ENCODE measurements around the gene ARHGEF4.
A peak's percentile ranks its signal among the peaks of the same experiment; 100 is the strongest.
"Not testable (repeated sequence)": the region's sequence is repeated elsewhere in the genome, so short reads cannot be mapped to it uniquely, and the experiment has no call there.

Gene ARHGEF4

DNA sequence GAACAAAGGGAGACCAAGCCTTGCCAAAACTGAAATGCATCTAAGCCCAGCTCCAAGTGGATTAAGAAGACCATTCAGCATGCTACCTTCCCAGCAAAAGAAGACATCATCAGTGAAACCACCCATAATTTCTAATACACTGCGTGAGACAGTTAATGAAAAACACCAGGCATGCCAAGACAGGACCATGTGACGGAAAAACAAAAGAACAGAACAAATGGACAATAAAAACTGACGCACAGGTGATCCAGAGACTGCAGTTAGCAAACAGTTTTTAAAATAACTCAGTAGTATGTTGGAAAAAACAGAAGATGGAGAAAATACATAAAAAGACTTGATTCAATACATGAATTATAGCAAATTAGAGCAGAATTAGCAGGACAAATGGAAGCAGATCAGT, 241.3 kb downstream of the ARHGEF4 start:
- no peak overlapping the region for H3K4me3 ChIP-seq (ENCODE audit: low read length)
- DNase-seq (ENCODE audit: low read depth), result peak; percentile 34
- TF ChIP-seq CTCF (IDR thresholded peaks at IDR 0.05; ENCODE audit: insufficient read depth, low read depth, low read length, missing control alignments), result no peak

DNA sequence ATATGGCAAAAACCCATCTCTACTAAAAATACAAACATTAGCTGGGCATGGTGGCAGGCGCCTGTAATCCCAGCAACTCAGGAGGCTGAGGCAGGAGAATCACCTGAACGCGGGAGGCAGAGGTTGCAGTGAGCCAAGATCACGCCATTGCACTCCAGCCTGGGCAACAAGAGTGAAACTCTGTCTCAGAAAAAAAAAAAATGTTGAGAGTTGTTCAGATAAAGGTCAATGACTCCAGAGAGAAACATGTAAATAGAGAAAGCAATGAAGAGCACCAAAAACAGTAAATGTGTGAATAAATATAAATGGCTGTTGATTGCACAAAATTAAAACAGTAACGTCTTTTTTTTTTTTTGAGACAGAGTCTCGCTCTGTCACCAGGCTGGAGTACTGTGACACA, 243.2 kb downstream of the ARHGEF4 start:
- not testable (repeated sequence) for H3K4me3 ChIP-seq (ENCODE audit: low read length); DNase-seq (ENCODE audit: low read depth)

- no peak for TF ChIP-seq CTCF (IDR thresholded peaks at IDR 0.05; ENCODE audit: insufficient read depth, low read depth, low read length, missing control alignments)
- no peak for DNase-seq (ENCODE audit: low read depth)
- H3K4me3 ChIP-seq (ENCODE audit: low read length), result no peak overlapping the region
These were observed 244.5 kb downstream of the ARHGEF4 start for GRCh38 chr2:131081190-131081589.

DNA sequence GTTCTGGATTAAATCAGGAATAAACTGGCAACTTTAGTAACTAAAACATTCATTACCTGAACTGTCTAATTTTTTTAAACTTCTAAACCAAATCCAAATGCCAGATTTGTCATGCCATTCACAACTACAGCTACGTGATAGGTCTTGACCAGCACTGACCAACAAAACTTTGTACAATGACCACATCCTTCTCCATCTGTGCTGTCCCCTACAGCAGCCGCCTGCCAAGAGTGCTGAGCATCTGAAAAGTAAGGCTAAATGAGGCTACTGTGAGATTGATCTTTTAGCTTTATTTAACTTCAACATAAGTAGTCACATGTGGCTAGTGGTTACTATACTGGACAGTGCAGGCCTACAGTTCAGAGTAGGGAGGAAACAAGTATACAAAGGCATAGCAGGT, 248.9 kb downstream of the ARHGEF4 start:
- H3K4me3 ChIP-seq (ENCODE audit: low read length), result no peak overlapping the region
- no peak for TF ChIP-seq CTCF (IDR thresholded peaks at IDR 0.05; ENCODE audit: insufficient read depth, low read depth, low read length, missing control alignments)
- DNase-seq (ENCODE audit: low read depth), result no peak

DNA sequence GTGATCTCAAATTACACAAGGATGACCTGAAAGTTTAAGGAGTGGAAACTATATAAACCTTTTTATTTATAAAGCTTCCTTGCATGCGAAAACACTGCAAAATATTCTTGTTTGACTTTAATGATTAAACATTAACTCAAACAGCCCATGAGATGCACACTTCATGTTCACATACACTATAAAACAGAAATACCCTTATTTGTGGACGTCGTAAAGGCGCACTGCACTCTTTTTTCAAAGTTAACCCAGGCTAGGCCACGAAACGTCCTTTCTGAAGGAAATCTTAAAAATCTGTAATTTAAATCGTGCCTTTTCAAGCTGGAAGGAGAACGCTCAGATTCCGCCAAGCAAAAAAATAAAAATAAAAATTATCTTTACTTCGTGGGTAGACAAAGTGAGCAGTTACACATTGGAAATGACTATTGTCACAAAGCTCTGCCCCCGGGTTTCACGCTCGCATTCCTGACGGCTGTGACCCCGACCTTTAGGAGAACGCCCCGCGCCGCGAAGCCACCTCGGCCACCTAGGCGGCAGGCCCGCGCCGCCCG, 255.8 kb downstream of the ARHGEF4 start:
- TF ChIP-seq CTCF (IDR thresholded peaks at IDR 0.05; ENCODE audit: insufficient read depth, low read depth, low read length, missing control alignments), result no peak
- H3K4me3 ChIP-seq (ENCODE audit: low read length), result peak overlapping the region; percentile 77
- no peak for DNase-seq (ENCODE audit: low read depth)

GRCh38 chr2:131093006-131093695, 256.4 kb downstream of the ARHGEF4 start, which contains the start of gene FAM168B:
TSS of gene FAM168B (minus strand) at chr2:131093460. CDS start at chr2:131082646, 10,814 bp downstream.
- DNase-seq (ENCODE audit: low read depth), result peak; percentile 93
- no peak for TF ChIP-seq CTCF (IDR thresholded peaks at IDR 0.05; ENCODE audit: insufficient read depth, low read depth, low read length, missing control alignments)
- H3K4me3 ChIP-seq (ENCODE audit: low read length), result peak within 1 kb of the TSS; percentile 77

- TF ChIP-seq CTCF (IDR thresholded peaks at IDR 0.05; ENCODE audit: insufficient read depth, low read depth, low read length, missing control alignments), result no peak
- H3K4me3 ChIP-seq (ENCODE audit: low read length), result peak overlapping the region; percentile 73
- no peak for DNase-seq (ENCODE audit: low read depth)
These were observed 257.2 kb downstream of the ARHGEF4 start for GRCh38 chr2:131093696-131094462.
